Epithelial cell of esophagus (primary cell): ENCODE measurements around the gene SARDH.

ENCODE experiments used
- DNase-seq: peaks from one replicate; pipeline ENCODE4 v3.0.0; 2010; ENCODE audit warnings: low read depth
- H3K4me3 ChIP-seq: 2 replicates; pipeline ENCODE4 v1.5.1; 2011; ENCODE audit warnings: mild to moderate bottlenecking, low read length, control low read depth
- CTCF ChIP-seq: IDR thresholded peaks from 2 replicates; pipeline ENCODE4 v1.5.1; 2011; ENCODE audit warnings: low read depth, mild to moderate bottlenecking, low read length, control low read depth, inconsistent platforms; ENCODE audit not compliant: insufficient read depth; ENCODE audit errors: missing control alignments

SARDH gene

GRCh38 chr9:133742251-133742650 lies 4.1 kb upstream of the SARDH start:
- no peak for DNase-seq
- no peak for TF ChIP-seq CTCF
- H3K4me3 ChIP-seq, result no peak overlapping the region

- DNase-seq, result no peak
Measured at GRCh38 chr9:133741716-133742115, 3.6 kb upstream of the SARDH start.

GRCh38 chr9:133740911-133741310 lies 2.8 kb upstream of the SARDH start:
- no peak overlapping the region for H3K4me3 ChIP-seq
- no peak for DNase-seq
- no peak for TF ChIP-seq CTCF

More at GRCh38 chr9:133741716-133742115, 3.6 kb upstream of the SARDH start:
- no peak overlapping the region for H3K4me3 ChIP-seq
- TF ChIP-seq CTCF, result no peak

GRCh38 chr9:133739408-133740280 lies 1.5 kb upstream of the SARDH start:
- H3K4me3 ChIP-seq, result no peak overlapping the region
- DNase-seq, result no peak
- no peak for TF ChIP-seq CTCF

GRCh38 chr9:133738640-133739225 lies 581 bp upstream of the SARDH start:
- no peak for DNase-seq
- no peak overlapping the region for H3K4me3 ChIP-seq
- TF ChIP-seq CTCF, result no peak

GRCh38 chr9:133737071-133737773 lies 930 bp downstream of the SARDH start:
- TF ChIP-seq CTCF, result no peak
- H3K4me3 ChIP-seq, result no peak overlapping the region
- no peak for DNase-seq
